HG03095 (cell line): Measurements from ENCODE around the gene CTNNAL1.
A peak's percentile ranks its signal among the peaks of the same experiment; 100 is the strongest.
"Not testable (repeated sequence)": the region's sequence is repeated elsewhere in the genome, so short reads cannot be mapped to it uniquely, and the experiment has no call there.

ENCODE experiments used
- ATAC-seq: cut with Tn5 transposase; IDR thresholded peaks from one replicate; pipeline ENCODE4 v1.9.1; 2021; ENCODE audit warnings: moderate library complexity; ENCODE audit not compliant: unreplicated experiment

CTNNAL1 gene

GRCh38 chr9:108933718-108934322, 79.5 kb downstream of the CTNNAL1 start, which contains the start of gene ELP1:
ELP1 (minus strand) TSS chr9:108934124; CDS start chr9:108931146, 2,978 bp downstream.
- peak; percentile 88 for ATAC-seq

- no peak for ATAC-seq
Observed at GRCh38 chr9:108933231-108933717, 80.0 kb downstream of the CTNNAL1 start.

- no peak for ATAC-seq
Observed at GRCh38 chr9:108928386-108928785, 84.9 kb downstream of the CTNNAL1 start.

GRCh38 chr9:108924466-108924865, 88.8 kb downstream of the CTNNAL1 start:
- no peak for ATAC-seq

GRCh38 chr9:108921200-108921599, 92.1 kb downstream of the CTNNAL1 start:
- ATAC-seq = no peak

GRCh38 chr9:108920401-108920800, 92.9 kb downstream of the CTNNAL1 start:
- ATAC-seq = not testable (repeated sequence)

GRCh38 chr9:108919517-108919916, 93.8 kb downstream of the CTNNAL1 start:
- ATAC-seq = no peak

- ATAC-seq = no peak
Observed at GRCh38 chr9:108913391-108913790, 99.9 kb downstream of the CTNNAL1 start.

GRCh38 chr9:108911820-108912219, 101.5 kb downstream of the CTNNAL1 start:
- no peak for ATAC-seq

- ATAC-seq = no peak
Observed at GRCh38 chr9:108910914-108911313, 102.4 kb downstream of the CTNNAL1 start.

GRCh38 chr9:108910402-108910801, 102.9 kb downstream of the CTNNAL1 start:
- no peak for ATAC-seq

GRCh38 chr9:108905494-108905893, 107.8 kb downstream of the CTNNAL1 start:
- no peak for ATAC-seq

GRCh38 chr9:108904161-108904560, 109.1 kb downstream of the CTNNAL1 start:
- ATAC-seq = no peak

- no peak for ATAC-seq
Observed at GRCh38 chr9:108903420-108904103, 109.7 kb downstream of the CTNNAL1 start.

- no peak for ATAC-seq
Observed at GRCh38 chr9:108900176-108900575, 113.1 kb downstream of the CTNNAL1 start.

- ATAC-seq = not testable (repeated sequence)
Observed at GRCh38 chr9:108899023-108899695, 114.1 kb downstream of the CTNNAL1 start.

- ATAC-seq = no peak
Observed at GRCh38 chr9:108897324-108898096, 115.8 kb downstream of the CTNNAL1 start.

GRCh38 chr9:108894225-108894997, 118.9 kb downstream of the CTNNAL1 start:
- ATAC-seq = no peak
